NCI-H510A (cell line): ENCODE results near the gene RFX7.
A peak's percentile ranks its signal among the peaks of the same experiment; 100 is the strongest.
"Not testable (repeated sequence)": the region's sequence is repeated elsewhere in the genome, so short reads cannot be mapped to it uniquely, and the experiment has no call there.

ENCODE experiments used
- DNase-seq: peaks from one replicate; lab custom pipeline; 2025; lab: John Stamatoyannopoulos, UW

The RFX7 gene

GRCh38 chr15:56243163-56244037 is at the start of gene RFX7:
Gene RFX7, minus strand, starts transcription at chr15:56243879. Its CDS starts 594 bp downstream, at chr15:56243285.
- DNase-seq, result peak; percentile 72

GRCh38 chr15:56292546-56293316 is 49.1 kb upstream of the RFX7 start:
- DNase-seq, result no peak

GRCh38 chr15:56291741-56292140 is 48.1 kb upstream of the RFX7 start:
- no peak for DNase-seq

- no peak for DNase-seq
Observed at GRCh38 chr15:56286213-56286612, 42.5 kb upstream of the RFX7 start.

- DNase-seq, result no peak
Observed at GRCh38 chr15:56281145-56281544, 37.5 kb upstream of the RFX7 start.

GRCh38 chr15:56273724-56274123 is 30.0 kb upstream of the RFX7 start:
- no peak for DNase-seq

GRCh38 chr15:56272454-56272853 is 28.8 kb upstream of the RFX7 start:
- no peak for DNase-seq

GRCh38 chr15:56266465-56266864 is 22.8 kb upstream of the RFX7 start:
- not testable (repeated sequence) for DNase-seq

GRCh38 chr15:56261854-56262509 is 18.3 kb upstream of the RFX7 start:
- no peak for DNase-seq

GRCh38 chr15:56257306-56257705 is 13.6 kb upstream of the RFX7 start:
- not testable (repeated sequence) for DNase-seq

GRCh38 chr15:56254265-56254664 is 10.6 kb upstream of the RFX7 start:
- no peak for DNase-seq

GRCh38 chr15:56252386-56252785 is 8.7 kb upstream of the RFX7 start:
- no peak for DNase-seq

- no peak for DNase-seq
Observed at GRCh38 chr15:56251315-56252095, 7.8 kb upstream of the RFX7 start.

- no peak for DNase-seq
Observed at GRCh38 chr15:56250626-56251025, 6.9 kb upstream of the RFX7 start.

- no peak for DNase-seq
Observed at GRCh38 chr15:56249092-56249491, 5.4 kb upstream of the RFX7 start.

GRCh38 chr15:56248311-56248992 is 4.8 kb upstream of the RFX7 start:
- DNase-seq, result no peak

- DNase-seq, result no peak
Observed at GRCh38 chr15:56247266-56247665, 3.6 kb upstream of the RFX7 start.

GRCh38 chr15:56245871-56246814 is 2.5 kb upstream of the RFX7 start:
- peak; percentile 79 for DNase-seq

- DNase-seq, result no peak
Observed at GRCh38 chr15:56244811-56245576, 1.3 kb upstream of the RFX7 start.
